Natural killer cell (primary cell): ENCODE data around the gene MUSK. TPM values are rescaled to one million over a fixed set of nuclear protein-coding genes. Genes with fewer than 3 reads are reported as not detected.

Experiments used
- ATAC-seq, 3 donors: fragments of 150-1000 bp in 2 of 3; fragments of 200-7000 bp in 1 of 3; cut with Tn5 transposase; 1 replicate in 1 of 3; 2 replicates in 2 of 3; pipeline ENCODE4 v1.10.0; 2021; ENCODE audit warnings: mild to moderate bottlenecking in 2 of 3, moderate library complexity in 2 of 3
- DNase-seq, 2 donors: peaks; one replicate each; pipeline versions ENCODE4 v3.0.0 to v3.0.0-alpha.2; 2013 to 2021; ENCODE audit warnings: mixed read lengths in 1 of 2
- H3K27ac ChIP-seq: one replicate; pipeline ENCODE4 v1.5.1; 2013; ENCODE audit warnings: mild to moderate bottlenecking, low read length
- H3K27me3 ChIP-seq: one replicate; pipeline ENCODE4 v1.6.1; 2013; ENCODE audit warnings: low read length; ENCODE audit not compliant: control insufficient read depth, insufficient read depth
- H3K36me3 ChIP-seq: one replicate; pipeline ENCODE4 v1.6.1; 2013; ENCODE audit warnings: low read length; ENCODE audit not compliant: control insufficient read depth, insufficient read depth
- H3K4me1 ChIP-seq: one replicate; pipeline ENCODE4 v1.6.1; 2013; ENCODE audit warnings: low read length; ENCODE audit not compliant: control insufficient read depth, insufficient read depth
- H3K4me3 ChIP-seq: one replicate; pipeline ENCODE4 v1.5.1; 2013; ENCODE audit warnings: low read length
- H3K9me3 ChIP-seq: one replicate; pipeline ENCODE4 v1.6.1; 2013; ENCODE audit warnings: low read length; ENCODE audit not compliant: control insufficient read depth, insufficient read depth
- H3K27ac Mint-ChIP-seq, 2 donors: one replicate each; pipeline ENCODE4 v1.8.0; 2022; ENCODE audit warnings: mild to moderate bottlenecking in 2 of 2, mixed read lengths in 2 of 2, moderate library complexity in 1 of 2
- H3K27me3 Mint-ChIP-seq, 2 donors: one replicate each; pipeline ENCODE4 v1.8.0; 2022; ENCODE audit warnings: low read depth in 2 of 2, mixed read lengths in 2 of 2
- H3K36me3 Mint-ChIP-seq: one replicate; pipeline ENCODE4 v1.8.0; 2022; ENCODE audit warnings: mixed read lengths
- H3K4me1 Mint-ChIP-seq, 2 donors: one replicate each; pipeline ENCODE4 v1.8.0; 2022; ENCODE audit warnings: mixed read lengths in 2 of 2
- H3K4me3 Mint-ChIP-seq: one replicate; pipeline ENCODE4 v1.8.0; 2022; ENCODE audit warnings: mild to moderate bottlenecking, moderate library complexity, mixed read lengths
- H3K9me3 Mint-ChIP-seq, 2 donors: one replicate each; pipeline ENCODE4 v1.8.0; 2022; ENCODE audit warnings: mixed read lengths in 2 of 2
- WGBS: methylation state at CpG from one replicate; pipeline ENCODE4 v1.1.7; 2013; ENCODE audit warnings: missing lambda C conversion rate; ENCODE audit not compliant: insufficient coverage; 5-methylcytosine and 5-hydroxymethylcytosine counted together
- intact Hi-C: fragments of 100-400 bp; cut with micrococcal nuclease; formaldehyde crosslinking; loops from one replicate; pipeline ENCODE4 v1.14.2; 2022
- total RNA-seq, 4 donors: library from RNA; stranded (reverse); fragments of 120-200 nt in 1 of 4; gene quantifications; one replicate each; pipeline versions ENCODE4 v1.2.3 to v1.2.4, GENCODE V29; 2013 to 2022
- TF ChIP-seq, protein P1 (sequence below): fragments of 200-600 bp; IDR thresholded peaks from one replicate; pipeline ENCODE4 v1.8.0; 2022; ENCODE audit warnings: antibody characterized with exemption

Gene MUSK
- total RNA-seq, 3 donors from 2014 or later (not counting 1 experiment from before 2014, with no cell fraction given) = not detected

DNA sequence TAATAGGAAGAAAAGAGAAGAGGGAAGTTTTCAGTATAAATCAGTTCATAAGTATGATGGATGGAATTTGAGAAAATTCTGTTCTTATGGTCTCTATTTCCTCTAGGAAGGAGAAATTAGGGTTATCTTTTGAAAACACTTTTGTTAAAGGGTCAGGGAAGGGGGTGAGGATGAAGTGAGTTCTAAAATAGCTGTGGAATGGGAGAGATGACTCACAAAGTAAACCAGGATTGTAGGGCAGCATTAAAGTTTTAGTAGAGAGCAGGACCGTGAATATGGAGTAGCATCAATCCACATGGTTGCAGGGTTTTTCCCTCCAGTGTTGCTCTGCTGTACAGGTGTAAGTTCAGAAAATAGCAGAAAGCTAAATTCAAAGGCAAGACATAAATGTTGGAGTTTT lies 32.4 kb downstream of the MUSK start:
- H3K4me3 ChIP-seq = no peak overlapping the region
- no peaks in the 10 kb centered on the region for H3K27me3 ChIP-seq
- DNase-seq = no peak
- H3K4me3 Mint-ChIP-seq = peak overlapping the region; percentile 29
- no peaks in the 10 kb centered on the region for H3K36me3 ChIP-seq
- H3K27ac ChIP-seq = no peak overlapping the region
- H3K27me3 Mint-ChIP-seq = no peaks in the 10 kb centered on the region
- no peaks in the 10 kb centered on the region for H3K4me1 ChIP-seq
- no peak overlapping the region for H3K27ac Mint-ChIP-seq
- H3K4me1 Mint-ChIP-seq = no peaks in the 10 kb centered on the region
- 100% methylated on average over 1 of the region's 1 CpG for WGBS
- H3K36me3 Mint-ChIP-seq = no peaks in the 10 kb centered on the region
- peaks cover 2 to 3% of the 10 kb centered on the region in 2 donors for H3K9me3 Mint-ChIP-seq
- H3K9me3 ChIP-seq = no peaks in the 10 kb centered on the region
- ATAC-seq = no peak
- intact Hi-C loops = no loop called here
- TF ChIP-seq, protein P1, sequence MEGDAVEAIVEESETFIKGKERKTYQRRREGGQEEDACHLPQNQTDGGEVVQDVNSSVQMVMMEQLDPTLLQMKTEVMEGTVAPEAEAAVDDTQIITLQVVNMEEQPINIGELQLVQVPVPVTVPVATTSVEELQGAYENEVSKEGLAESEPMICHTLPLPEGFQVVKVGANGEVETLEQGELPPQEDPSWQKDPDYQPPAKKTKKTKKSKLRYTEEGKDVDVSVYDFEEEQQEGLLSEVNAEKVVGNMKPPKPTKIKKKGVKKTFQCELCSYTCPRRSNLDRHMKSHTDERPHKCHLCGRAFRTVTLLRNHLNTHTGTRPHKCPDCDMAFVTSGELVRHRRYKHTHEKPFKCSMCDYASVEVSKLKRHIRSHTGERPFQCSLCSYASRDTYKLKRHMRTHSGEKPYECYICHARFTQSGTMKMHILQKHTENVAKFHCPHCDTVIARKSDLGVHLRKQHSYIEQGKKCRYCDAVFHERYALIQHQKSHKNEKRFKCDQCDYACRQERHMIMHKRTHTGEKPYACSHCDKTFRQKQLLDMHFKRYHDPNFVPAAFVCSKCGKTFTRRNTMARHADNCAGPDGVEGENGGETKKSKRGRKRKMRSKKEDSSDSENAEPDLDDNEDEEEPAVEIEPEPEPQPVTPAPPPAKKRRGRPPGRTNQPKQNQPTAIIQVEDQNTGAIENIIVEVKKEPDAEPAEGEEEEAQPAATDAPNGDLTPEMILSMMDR = no peak

DNA sequence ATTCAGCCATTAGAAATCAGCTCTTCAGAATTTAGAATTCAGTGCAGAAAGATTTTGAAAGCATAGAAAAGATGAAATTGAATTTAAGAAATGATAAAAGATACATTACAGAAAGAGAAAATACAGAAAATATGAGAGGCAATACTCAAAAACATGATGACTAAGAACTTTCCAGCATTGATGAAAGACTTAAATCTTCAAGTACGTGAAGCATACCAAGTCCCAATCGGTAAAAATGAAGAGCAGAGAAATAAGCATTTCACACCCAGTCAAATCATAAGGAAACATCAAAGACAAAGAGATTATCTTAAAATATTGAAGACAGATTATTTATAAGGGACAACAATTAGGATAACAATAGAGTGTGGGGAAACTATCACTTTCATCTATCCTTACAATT lies 35.1 kb downstream of the MUSK start:
- no peaks in the 10 kb centered on the region for H3K27me3 ChIP-seq
- TF ChIP-seq, protein P1 = no peak
- Mint-ChIP-seq H3K27me3 (no peaks in the 10 kb centered on the region), H3K36me3 (no peaks in the 10 kb centered on the region), H3K4me3 (no peak overlapping the region), H3K9me3 (peaks cover 2 to 3% of the 10 kb centered on the region in 2 donors), H3K4me1 (no peaks in the 10 kb centered on the region), H3K27ac (no peak overlapping the region)
- DNase-seq = no peak
- H3K36me3 ChIP-seq = no peaks in the 10 kb centered on the region
- H3K4me1 ChIP-seq = no peaks in the 10 kb centered on the region
- no peak overlapping the region for H3K4me3 ChIP-seq
- no peak for ATAC-seq
- 66% methylated on average over 2 of the region's 2 CpGs for WGBS
- intact Hi-C loops = no loop called here
- no peak overlapping the region for H3K27ac ChIP-seq
- H3K9me3 ChIP-seq = no peaks in the 10 kb centered on the region

DNA sequence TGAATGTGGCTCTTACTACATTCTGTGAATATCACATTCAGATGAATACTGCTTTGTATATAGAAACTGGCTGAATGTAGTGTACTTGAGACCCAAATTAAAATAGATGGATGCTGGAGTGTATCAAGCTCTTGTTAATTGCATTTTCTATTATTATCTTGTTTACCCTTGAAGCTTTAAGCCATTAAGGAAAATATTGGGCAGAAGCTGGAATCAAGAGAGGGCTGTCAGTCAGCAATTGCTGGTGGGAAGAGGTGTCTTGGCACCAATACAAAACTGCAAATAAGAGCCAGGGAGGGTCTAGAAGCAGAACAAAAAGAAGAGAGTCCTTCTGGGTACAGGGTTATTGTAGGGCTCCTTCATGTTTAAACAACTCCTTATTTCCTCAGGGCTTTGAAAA lies 38.8 kb downstream of the MUSK start:
- ATAC-seq = no peak
- DNase-seq = no peak
- Histone ChIP-seq H3K9me3 (no peaks in the 10 kb centered on the region), H3K4me1 (no peaks in the 10 kb centered on the region), H3K27ac (no peak overlapping the region), H3K27me3 (no peaks in the 10 kb centered on the region), H3K36me3 (no peaks in the 10 kb centered on the region), H3K4me3 (no peak overlapping the region)
- H3K4me1 Mint-ChIP-seq = no peaks in the 10 kb centered on the region
- H3K9me3 Mint-ChIP-seq = no peaks in the 10 kb centered on the region
- intact Hi-C loops = no loop called here
- no peaks in the 10 kb centered on the region for H3K27me3 Mint-ChIP-seq
- no peak overlapping the region for H3K27ac Mint-ChIP-seq
- TF ChIP-seq, protein P1 = no peak
- no peak overlapping the region for H3K4me3 Mint-ChIP-seq
- H3K36me3 Mint-ChIP-seq = no peaks in the 10 kb centered on the region

DNA sequence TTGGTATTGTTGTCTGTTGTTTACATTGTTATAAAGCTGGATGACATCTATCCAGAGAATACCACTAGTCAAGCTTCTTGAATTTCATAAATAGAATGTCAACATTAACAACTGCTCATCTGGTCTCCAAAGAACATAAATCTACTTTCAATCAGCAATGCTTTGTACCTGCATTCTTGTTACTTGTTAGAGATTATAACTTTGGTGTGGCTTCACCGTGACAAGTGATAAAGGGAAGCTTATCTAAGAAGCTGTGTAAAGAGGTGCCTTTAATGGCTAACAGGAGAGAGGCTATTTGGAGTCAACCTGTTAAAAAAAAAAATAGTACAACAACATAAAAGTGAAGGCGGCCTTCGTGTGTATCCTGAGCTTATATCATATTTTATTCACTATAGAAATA lies 41.8 kb downstream of the MUSK start:
- Mint-ChIP-seq H3K4me1 (no peaks in the 10 kb centered on the region), H3K9me3 (peaks cover 3 to 5% of the 10 kb centered on the region in 2 donors), H3K27ac (no peak overlapping the region), H3K27me3 (no peaks in the 10 kb centered on the region), H3K36me3 (no peaks in the 10 kb centered on the region), H3K4me3 (no peak overlapping the region)
- WGBS = 100% methylated on average over 1 of the region's 3 CpGs
- no peak overlapping the region for H3K27ac ChIP-seq
- DNase-seq (no peak), ATAC-seq (no peak)
- H3K27me3 ChIP-seq = no peaks in the 10 kb centered on the region
- intact Hi-C loops = no loop called here
- TF ChIP-seq, protein P1 = no peak
- H3K36me3 ChIP-seq = no peaks in the 10 kb centered on the region
- H3K4me3 ChIP-seq = no peak overlapping the region
- no peaks in the 10 kb centered on the region for H3K4me1 ChIP-seq
- H3K9me3 ChIP-seq = no peaks in the 10 kb centered on the region
